GM12878 (cell line): ENCODE measurements around the gene DYDC2. TPM values are rescaled to one million over a fixed set of nuclear protein-coding genes. Genes with fewer than 3 reads are reported as not detected.

Experiments used
- ATAC-seq: fragments of 200-7000 bp; cut with Tn5 transposase; 3 replicates; pipeline ENCODE4 v1.9.1; 2020; ENCODE audit warnings: mild to moderate bottlenecking, moderate library complexity
- BruUV-seq: library from RNA; stranded (reverse); fragments of 400-500 nt; replicated peaks from 2 replicates; lab custom pipeline; 2021; lab: Mats Ljungman, UMichigan
- CTCF ChIA-PET: fragments of 300-600 bp; sonication (Branson Sonifier 250); formaldehyde crosslinking; extraction: SDS; loops from one replicate; lab custom pipeline; 2021; ENCODE audit warnings: inconsistent platforms; lab: Yijun Ruan, JAX
- POLR2A ChIA-PET: fragments of 350-600 bp; formaldehyde crosslinking; extraction: SDS; loops from one replicate; lab custom pipeline; 2021; ENCODE audit warnings: inconsistent platforms; lab: Charles Lee
- RAD21 ChIA-PET: fragments of 300-600 bp; sonication (Branson Sonifier 250); formaldehyde crosslinking; loops from one replicate; lab custom pipeline; 2023; ENCODE audit warnings: antibody characterized with exemption; ENCODE audit not compliant: unreplicated experiment; lab: Charles Lee
- SMC1A ChIA-PET: fragments of 300-600 bp; sonication (Branson Sonifier 250); formaldehyde crosslinking; loops from one replicate; lab custom pipeline; 2023; ENCODE audit not compliant: unreplicated experiment, uncharacterized antibody; lab: Charles Lee
- DNase-seq: peaks from one replicate; pipeline ENCODE4 v3.0.0-alpha.2; 2011; ENCODE audit warnings: low read depth, low spot score
- FAIRE-seq: peaks from 3 replicates; lab custom pipeline; 2011; peaks lifted over from hg19 to GRCh38; lab: Jason Lieb, UNC
- H2AFZ ChIP-seq: 2 replicates; pipeline ENCODE4 v1.6.0; 2011; ENCODE audit warnings: low read depth, low read length, control low read depth; ENCODE audit not compliant: control insufficient read depth
- H3K27ac ChIP-seq: 2 replicates; pipeline ENCODE4 v1.5.1; 2011; ENCODE audit warnings: control low read depth; ENCODE audit not compliant: control insufficient read depth, insufficient read depth
- H3K27me3 ChIP-seq, 2 experiments: replicated peaks in 1 of 2; 2 replicates each; pipeline versions ENCODE4 v1.6.0 to v1.6.1; 2011; ENCODE audit warnings: low read length in 1 of 2; ENCODE audit not compliant: control insufficient read depth in 2 of 2, insufficient read depth in 2 of 2
- H3K36me3 ChIP-seq, 2 experiments: 2 replicates each; pipeline ENCODE4 v1.5.1; 2011; ENCODE audit warnings: low read length in 1 of 2; ENCODE audit not compliant: control insufficient read depth in 2 of 2, insufficient read depth in 2 of 2
- H3K4me1 ChIP-seq: 2 replicates; pipeline ENCODE4 v1.6.1; 2011; ENCODE audit warnings: mild to moderate bottlenecking, low read length, moderate library complexity, mixed read lengths; ENCODE audit not compliant: control insufficient read depth, insufficient read depth
- H3K4me2 ChIP-seq: 2 replicates; pipeline ENCODE4 v1.6.0; 2011; ENCODE audit warnings: control low read depth; ENCODE audit not compliant: control insufficient read depth, insufficient read depth
- H3K4me3 ChIP-seq: fragments of 200-600 bp; sonication (generic); 2 replicates; pipeline ENCODE4 v1.5.1; 2016
- H3K79me2 ChIP-seq: 2 replicates; pipeline ENCODE4 v1.6.0; 2011; ENCODE audit warnings: low read length; ENCODE audit not compliant: control insufficient read depth, insufficient read depth
- H3K9ac ChIP-seq: 2 replicates; pipeline ENCODE4 v1.8.0; 2011; ENCODE audit warnings: low read length, control low read depth, mixed read lengths; ENCODE audit not compliant: control insufficient read depth, insufficient read depth
- H3K9me3 ChIP-seq: replicated peaks from 3 replicates; pipeline ENCODE4 v1.5.1; 2011; ENCODE audit warnings: mild to moderate bottlenecking, low read length; ENCODE audit not compliant: control insufficient read depth, insufficient read depth
- H4K20me1 ChIP-seq: 2 replicates; pipeline ENCODE4 v1.6.0; 2011; ENCODE audit not compliant: control insufficient read depth, insufficient read depth
- BACH1 ChIP-seq: fragments of 450-650 bp; IDR thresholded peaks from 2 replicates; pipeline ENCODE4 v1.6.1; 2017; ENCODE audit warnings: mild to moderate bottlenecking, borderline replicate concordance
- E4F1 ChIP-seq: fragments of 450-650 bp; IDR thresholded peaks from 2 replicates; pipeline ENCODE4 v1.6.1; 2018; ENCODE audit warnings: borderline replicate concordance, mild to moderate bottlenecking; ENCODE audit not compliant: partially characterized antibody
- ESRRA ChIP-seq: IDR thresholded peaks from 2 replicates; pipeline ENCODE4 v1.6.1; 2012; ENCODE audit warnings: mild to moderate bottlenecking, low read length, improper control_type of control experiment
- FOS ChIP-seq: IDR thresholded peaks from 3 replicates; pipeline ENCODE4 v1.6.1; 2011; ENCODE audit warnings: borderline replicate concordance; ENCODE audit not compliant: insufficient read length; ENCODE audit errors: extremely low read depth
- IRF3 ChIP-seq: fragments of 450-650 bp; IDR thresholded peaks from 2 replicates; pipeline ENCODE4 v1.6.1; 2014; ENCODE audit warnings: mild to moderate bottlenecking
- MEF2B ChIP-seq: fragments of 450-650 bp; IDR thresholded peaks from 2 replicates; pipeline ENCODE4 v1.6.1; 2018; ENCODE audit warnings: mild to moderate bottlenecking, moderate library complexity; ENCODE audit not compliant: partially characterized antibody, poor library complexity, severe bottlenecking
- RB1 ChIP-seq: fragments of 450-650 bp; formaldehyde crosslinking; IDR thresholded peaks from 2 replicates; pipeline ENCODE4 v1.6.1; 2017; ENCODE audit warnings: mild to moderate bottlenecking, borderline replicate concordance
- TARDBP ChIP-seq: IDR thresholded peaks from 2 replicates; pipeline ENCODE4 v1.6.1; 2016; ENCODE audit warnings: borderline replicate concordance
- WGBS: methylation state at CpG from one replicate; pipeline ENCODE4 v1.1.6; 2016; ENCODE audit warnings: low lambda C conversion rate; ENCODE audit not compliant: insufficient replicate concordance, insufficient coverage; ENCODE audit errors: missing lambda C conversion rate; 5-methylcytosine and 5-hydroxymethylcytosine counted together
- in situ Hi-C: fragments of 300-500 bp; cut with MboI; formaldehyde crosslinking; loops from 9 replicates; pipeline ENCODE4 v1.14.3; 2018; ENCODE audit warnings: mixed read lengths
- intact Hi-C: fragments of 100-400 bp; cut with micrococcal nuclease; formaldehyde crosslinking; loops from one replicate; pipeline ENCODE4 v1.14.2; 2022; ENCODE audit not compliant: unreplicated experiment
- polyA plus RNA-seq, 11 experiments: library from polyadenylated mRNA; depleted of rRNA in 4 of 11; unstranded in 6 of 11; stranded (reverse) in 5 of 11; fragments of >200 nt; fragmentation: Nextera tagmentation in 4 of 11; fragmentation: Illumina TruSeq in 1 of 11; extraction: Ambion mirVana in 4 of 11; extraction: Trizol in 1 of 11; gene quantifications; 1 replicate in 1 of 11; 2 replicates in 10 of 11; pipeline versions ENCODE4 v1.2.1 to v1.2.3, GENCODE V29; 2011 to 2016; ENCODE audit warnings: inconsistent platforms in 2 of 11, missing spikeins in 2 of 11, low read depth in 1 of 11
- total RNA-seq, 4 experiments: library from RNA; depleted of rRNA in 3 of 4; stranded (reverse); fragments of >200 nt in 3 of 4; fragmentation: Illumina TruSeq in 1 of 4; extraction: Trizol in 1 of 4; gene quantifications; 2 replicates each; pipeline versions ENCODE4 v1.2.1 to v1.2.3, GENCODE V29; 2013 to 2021

The DYDC2 gene
- total and polyA plus RNA-seq, 10 of the 15 experiments (the other 5 are each of a cell fraction or from before 2014, with no cell fraction given): 0.18 TPM; not detected in 9

- RAD21 ChIA-PET: no interaction called here
- no peaks in the 10 kb centered on the region for H3K27me3 ChIP-seq
- POLR2A ChIA-PET: no interaction called here
- ATAC-seq: no peak
- TF ChIP-seq IRF3 (no peak), FOS (no peak), MEF2B (no peak), TARDBP (no peak), E4F1 (no peak), BACH1 (no peak), ESRRA (no peak), RB1 (no peak)
- no peaks in the 10 kb centered on the region for H3K9me3 ChIP-seq
- H3K27ac ChIP-seq: no peak overlapping the region
- H3K9ac ChIP-seq: no peak overlapping the region
- DNase-seq: no peak
- intact Hi-C loops (no loop called here), in situ Hi-C loops (no loop called here)
- 25% methylated on average over 3 of the region's 3 CpGs for WGBS
- no peak for FAIRE-seq
- H4K20me1 ChIP-seq: no peaks in the 10 kb centered on the region
- no peak overlapping the region for H3K4me2 ChIP-seq
- H3K36me3 ChIP-seq: no peaks in the 10 kb centered on the region
- H3K4me1 ChIP-seq: peaks cover under 1% of the 10 kb centered on the region
- no TSS peak for BruUV-seq
- H3K79me2 ChIP-seq: no peaks in the 10 kb centered on the region
- SMC1A ChIA-PET: no interaction called here
- CTCF ChIA-PET: no interaction called here
- no peak overlapping the region for H2AFZ ChIP-seq
- H3K4me3 ChIP-seq: no peak overlapping the region
Measured at GRCh38 chr10:80415734-80416478, 59.3 kb downstream of the DYDC2 start.
